RPMI7951 (cell line): ENCODE results near the gene LMTK2. TPM values are rescaled to one million over a fixed set of nuclear protein-coding genes. Genes with fewer than 3 reads are reported as not detected.

Source experiments
- DNase-seq: peaks from one replicate; pipeline ENCODE4 v3.0.0-alpha.2; 2012; ENCODE audit warnings: low read depth
- total RNA-seq: library from RNA; depleted of rRNA; stranded (reverse); fragments of >200 nt; shearing (Covaris generic); gene quantifications from 2 replicates; pipeline ENCODE4 v1.2.3, GENCODE V29; 2014

LMTK2 gene
- total RNA-seq, 1 experiment from 2014 or later = 4.7 TPM

DNA sequence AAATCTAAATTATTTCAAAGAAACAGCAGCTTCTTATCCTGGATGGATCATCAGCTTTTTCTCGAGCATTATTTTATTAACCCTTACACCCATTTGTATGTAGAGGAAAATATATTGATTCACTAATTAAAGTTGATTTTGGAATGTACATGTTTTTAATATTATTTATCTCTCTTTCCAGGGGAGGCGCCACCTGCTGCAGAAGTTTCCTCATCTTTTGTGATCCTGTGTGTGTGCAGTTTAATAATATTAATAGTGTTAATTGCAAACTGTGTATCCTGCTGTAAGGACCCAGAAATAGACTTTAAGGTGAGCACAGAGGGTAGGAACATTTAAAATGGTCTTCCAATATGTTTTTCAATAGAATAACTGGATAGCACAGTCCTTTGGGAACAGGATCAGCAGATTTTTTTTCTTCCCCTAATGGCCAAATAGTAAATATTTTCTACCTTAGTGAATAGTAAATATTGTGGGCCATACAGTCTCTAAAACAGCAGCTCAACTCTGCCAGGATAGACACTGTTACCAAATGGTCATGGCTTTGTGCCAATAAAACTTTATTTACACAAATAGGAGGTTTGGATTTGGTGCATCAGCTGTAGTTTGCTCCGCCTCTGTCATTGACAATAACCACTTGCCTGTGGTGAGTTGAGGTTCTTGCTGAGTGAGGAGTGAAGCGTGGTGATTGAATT is 30.6 kb downstream of the LMTK2 start:
- no peak for DNase-seq

DNA sequence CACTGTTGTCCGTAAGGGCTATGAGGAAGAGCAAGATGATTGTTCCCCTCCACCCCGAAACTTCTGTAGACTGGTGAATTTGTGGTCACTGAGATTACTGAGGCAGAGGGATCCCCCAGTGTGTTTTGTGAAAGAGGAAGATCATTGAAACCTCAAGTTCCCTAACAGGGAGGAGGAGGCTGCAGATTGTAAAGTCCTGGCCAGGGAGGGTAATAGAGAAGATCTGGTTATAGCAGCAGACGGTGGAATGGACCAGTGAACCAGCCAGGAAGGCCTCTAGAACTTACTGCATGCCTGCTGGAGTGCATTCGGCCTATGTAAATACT is 31.1 kb downstream of the LMTK2 start:
- DNase-seq = no peak

DNA sequence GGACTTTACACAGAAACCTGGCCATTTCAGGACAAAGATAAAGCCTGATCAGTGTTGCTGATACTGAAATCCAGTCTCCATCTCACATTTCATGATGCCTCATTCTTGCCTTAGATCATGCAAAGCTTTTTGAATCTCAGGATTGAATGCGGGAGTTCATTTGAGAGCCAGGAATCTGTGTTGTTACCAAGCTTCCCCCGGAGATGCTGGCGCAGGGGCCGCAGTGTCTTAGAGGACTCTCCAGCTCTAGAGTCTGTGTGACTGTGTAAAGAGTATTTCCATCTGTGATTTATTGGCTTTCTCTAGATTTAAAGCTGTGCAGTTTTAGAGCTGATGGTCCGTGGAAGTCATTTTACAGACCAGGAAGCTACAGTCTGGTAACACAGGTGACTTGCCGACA is 32.0 kb downstream of the LMTK2 start:
- DNase-seq = no peak

DNA sequence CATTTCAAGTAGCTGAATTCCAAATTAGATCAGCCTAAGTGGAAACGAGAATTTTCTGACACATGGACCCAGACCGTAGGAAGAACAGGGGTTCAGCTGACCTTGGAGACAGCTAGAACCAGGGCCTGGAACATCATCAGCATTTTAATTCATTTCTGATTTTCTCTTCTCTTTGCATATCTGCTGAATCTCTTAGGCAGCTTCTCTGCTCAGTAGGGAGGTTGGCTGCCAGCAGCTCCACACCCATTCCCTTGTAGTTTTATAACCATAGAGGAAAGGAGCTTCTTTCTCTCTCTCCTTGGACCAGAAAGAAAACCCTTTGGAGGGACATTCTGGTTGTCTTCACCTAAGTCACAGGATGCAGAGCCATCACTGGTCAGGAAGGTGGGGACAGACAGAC is 36.0 kb downstream of the LMTK2 start:
- DNase-seq = no peak

GRCh38 chr7:98148607-98149006 is 41.9 kb downstream of the LMTK2 start:
- no peak for DNase-seq

DNA sequence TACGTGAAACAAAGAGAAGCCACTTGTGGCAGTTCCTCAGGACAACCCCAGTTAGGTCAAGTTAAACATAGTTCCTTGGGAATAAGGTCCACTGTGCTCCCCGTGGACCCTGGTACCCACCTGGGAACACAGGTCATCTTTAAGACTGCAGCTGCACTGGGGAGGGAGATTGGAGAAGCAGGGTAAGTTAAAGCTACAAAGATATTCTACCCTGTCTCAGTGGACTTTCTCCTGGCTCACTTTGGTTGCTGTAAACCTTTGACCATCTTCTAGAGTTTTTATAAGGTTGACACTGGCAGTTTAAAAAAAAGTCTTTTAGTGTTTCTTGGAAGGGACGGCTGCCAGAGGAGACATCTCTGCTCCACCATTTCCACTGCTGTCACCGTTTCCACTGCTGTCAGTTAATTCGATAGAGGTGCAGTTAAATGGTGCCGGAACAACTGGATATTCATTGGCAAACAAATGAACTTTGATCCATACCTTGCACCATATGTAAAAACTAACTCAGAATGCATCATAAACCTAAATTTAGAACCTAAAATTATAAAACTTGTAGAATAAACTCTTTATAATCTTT is 42.5 kb downstream of the LMTK2 start:
- no peak for DNase-seq

- no peak for DNase-seq
Observed at GRCh38 chr7:98151884-98152283, 45.2 kb downstream of the LMTK2 start.

- no peak for DNase-seq
Observed at GRCh38 chr7:98156700-98157099, 50.0 kb downstream of the LMTK2 start.

GRCh38 chr7:98157761-98158160 is 51.1 kb downstream of the LMTK2 start:
- no peak for DNase-seq

- no peak for DNase-seq
Observed at GRCh38 chr7:98162758-98163157, 56.1 kb downstream of the LMTK2 start.

DNA sequence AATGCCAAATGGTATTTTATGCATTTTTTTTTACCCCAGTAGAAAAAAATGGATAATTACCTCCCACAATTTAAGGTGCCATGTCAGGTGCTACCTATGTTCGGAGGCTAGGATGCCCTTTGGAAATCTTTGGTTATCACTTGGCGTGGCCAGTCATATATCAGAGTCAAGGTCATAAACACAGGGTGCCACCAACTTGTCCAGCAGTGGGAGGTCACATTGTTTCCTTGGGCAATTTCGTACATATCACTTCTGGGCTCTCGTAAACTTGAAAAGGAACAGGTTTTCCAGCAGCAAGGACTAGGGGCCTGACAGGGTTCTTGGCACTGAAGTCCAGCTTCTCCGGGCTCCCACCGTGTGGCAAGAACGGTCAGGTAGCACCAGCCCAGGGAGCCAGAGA is 56.6 kb downstream of the LMTK2 start:
- no peak for DNase-seq

GRCh38 chr7:98163704-98164494 is 57.2 kb downstream of the LMTK2 start:
- DNase-seq = no peak

DNA sequence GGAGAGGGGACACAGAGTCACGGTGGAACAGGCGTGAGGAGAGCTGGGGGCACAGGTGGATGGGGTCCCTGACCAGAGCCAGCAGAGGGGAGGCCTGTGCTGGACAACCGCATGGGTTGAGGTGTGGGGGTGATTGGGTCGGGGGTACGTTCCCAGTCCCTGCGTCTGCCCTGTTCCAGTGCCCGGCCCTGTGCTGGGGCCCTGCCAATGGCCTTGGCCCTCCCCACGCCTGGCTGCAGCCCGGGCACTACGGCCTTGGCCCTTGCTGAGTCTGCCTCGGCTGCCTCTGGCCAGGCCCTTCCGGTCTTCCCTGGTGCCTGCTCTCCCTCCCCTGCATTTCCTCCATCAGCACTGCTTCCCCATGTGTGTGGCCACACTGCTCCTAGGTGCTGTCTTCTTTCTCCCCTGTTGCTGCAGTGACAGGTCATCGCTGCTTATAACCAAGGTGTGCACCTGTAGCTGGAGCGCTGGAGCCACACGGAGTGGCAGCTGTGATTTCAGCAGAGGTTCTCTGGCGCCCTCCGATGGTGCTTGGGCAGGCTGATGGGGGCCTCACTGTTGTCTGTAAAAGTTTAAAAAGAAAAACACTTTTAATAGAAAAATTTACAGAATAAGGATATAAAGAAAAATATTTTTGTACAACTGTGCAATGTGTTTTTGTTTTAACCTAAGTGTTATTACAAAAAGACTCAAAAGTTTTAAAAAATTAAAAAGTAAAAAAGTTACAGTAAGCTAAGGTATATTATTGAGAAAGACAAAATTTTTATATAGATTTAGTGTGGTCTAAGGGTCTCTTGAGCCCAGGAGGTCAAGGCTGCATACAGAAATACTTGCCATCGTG is 59.4 kb downstream of the LMTK2 start:
- peak; percentile 6 for DNase-seq

GRCh38 chr7:98166668-98166970 is 60.0 kb downstream of the LMTK2 start:
- no peak for DNase-seq

DNA sequence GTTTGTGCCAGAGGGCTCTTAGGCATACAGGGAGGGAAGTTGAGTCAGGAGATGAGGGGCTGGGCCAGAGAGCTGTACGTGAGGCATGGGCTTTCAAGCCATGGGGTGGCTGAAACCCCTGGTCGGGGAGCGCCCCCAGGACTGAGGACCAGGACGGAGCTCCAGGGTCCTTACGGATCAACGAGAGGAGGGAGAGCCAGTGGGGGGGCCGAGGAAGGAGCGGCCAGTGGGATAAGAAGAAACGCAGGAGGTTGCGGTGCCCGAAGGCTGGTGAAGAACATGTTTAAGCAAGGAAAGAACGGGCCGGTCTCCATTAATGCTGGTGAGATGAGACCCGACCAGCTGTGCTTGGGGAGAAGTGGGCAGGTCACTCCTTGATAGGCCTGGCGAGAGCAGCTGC is 61.0 kb downstream of the LMTK2 start:
- DNase-seq = no peak

DNA sequence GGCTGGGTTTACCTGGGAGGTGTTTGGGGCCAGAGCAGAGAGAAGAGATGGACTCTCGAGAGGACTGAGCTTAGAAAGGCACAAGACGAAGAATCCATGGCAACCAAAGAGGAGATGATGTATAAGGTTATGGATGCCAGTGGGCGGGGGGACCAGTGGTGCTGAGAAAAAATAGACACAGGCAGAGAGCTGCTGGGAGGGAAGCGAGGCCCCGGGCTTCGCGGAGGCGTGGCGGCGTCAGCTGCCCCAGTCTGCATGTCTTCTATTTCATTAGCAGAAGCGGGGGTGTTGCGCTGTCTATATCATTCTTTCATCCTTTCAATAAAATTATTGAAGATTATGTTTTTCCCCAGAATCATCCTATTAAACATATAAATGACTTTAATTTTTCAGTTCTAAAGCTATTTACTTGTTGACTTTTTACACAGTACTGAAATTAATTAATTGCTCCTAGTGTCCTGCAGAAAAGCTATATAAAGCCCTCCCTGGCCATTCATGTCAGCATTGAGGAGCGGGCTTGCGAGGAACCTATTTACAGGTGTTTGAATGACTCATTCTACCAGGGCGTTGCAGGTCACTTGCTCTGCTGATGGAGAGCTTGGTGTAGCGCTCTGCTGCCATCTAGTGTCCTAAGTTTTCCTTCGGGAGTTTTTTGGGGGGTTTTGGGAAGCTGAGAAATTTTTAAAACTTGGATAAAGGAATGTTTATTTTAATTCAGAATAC is 61.7 kb downstream of the LMTK2 start:
- peak; percentile 56 for DNase-seq

GRCh38 chr7:98168904-98169621 is 62.4 kb downstream of the LMTK2 start:
- DNase-seq = no peak

DNA sequence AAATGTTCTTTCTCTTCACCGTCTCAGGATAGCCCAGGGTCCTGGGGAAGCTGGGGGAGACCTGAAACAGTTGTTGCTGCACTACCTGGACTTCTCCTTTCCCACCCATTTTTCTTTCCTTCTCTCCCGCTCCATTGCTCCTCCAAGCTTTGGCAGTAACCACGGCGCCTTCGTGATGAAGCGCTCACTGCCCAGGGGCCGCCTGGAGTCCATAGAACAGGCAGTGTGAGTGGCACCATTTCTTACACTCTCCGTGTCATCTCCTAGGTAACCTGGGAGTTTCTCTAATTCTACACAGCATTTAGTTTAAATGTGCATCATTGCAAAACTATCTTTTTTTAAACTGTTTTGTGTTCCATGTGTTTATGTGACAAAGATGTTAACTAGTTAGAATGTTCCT is 64.3 kb downstream of the LMTK2 start:
- no peak for DNase-seq

DNA sequence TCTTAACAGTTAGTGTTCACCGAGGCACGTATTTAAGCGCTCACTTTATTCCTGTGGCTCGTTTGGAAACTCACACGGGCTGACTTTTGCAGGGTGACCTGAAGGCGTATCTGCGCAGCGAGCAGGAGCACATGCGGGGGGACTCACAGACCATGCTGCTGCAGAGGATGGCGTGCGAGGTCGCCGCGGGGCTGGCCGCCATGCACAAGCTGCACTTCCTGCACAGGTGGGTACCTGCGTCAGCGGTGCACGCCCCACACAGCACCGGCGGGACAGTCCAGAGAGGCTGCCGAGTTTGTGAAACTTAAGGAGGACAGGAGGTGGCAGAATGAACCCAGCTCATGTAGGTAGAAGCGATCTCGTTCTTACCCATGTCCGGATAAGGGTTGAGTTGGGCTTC is 64.8 kb downstream of the LMTK2 start:
- no peak for DNase-seq

- DNase-seq = no peak
Observed at GRCh38 chr7:98174334-98175259, 67.9 kb downstream of the LMTK2 start.
